Spleen (tissue), 7 donors: ENCODE results near the gene SLCO4A1.

Experiments
- CTCF ChIP-seq, 11 experiments: fragments of 200-600 bp in 7 of 11; fragments of 450-650 bp in 4 of 11; sonication (generic) in 4 of 11; IDR thresholded peaks in 8 of 11; conservative IDR thresholded peaks in 3 of 11; 1 replicate in 7 of 11; 2 replicates in 4 of 11; pipeline versions ENCODE4 v1.4.0 to v1.8.0; 2016 to 2021; ENCODE audit warnings: antibody characterized with exemption in 11 of 11, inconsistent platforms in 4 of 11, mild to moderate bottlenecking in 1 of 11
- POLR2A ChIP-seq, 3 donors: fragments of 450-650 bp; IDR thresholded peaks; one replicate each; pipeline ENCODE4 v1.5.1; 2017; ENCODE audit warnings: antibody characterized with exemption in 3 of 3, mild to moderate bottlenecking in 1 of 3
- POLR2AphosphoS5 ChIP-seq, 3 donors: sonication (generic); formaldehyde crosslinking; IDR thresholded peaks; one replicate each; pipeline ENCODE4 v1.5.1; 2017; ENCODE audit warnings: antibody characterized with exemption in 3 of 3
- donor health status: DM: no; HTN: no; CAD: no; lungs with moderate emphysema.
- donor health status: DM: no; HTN: no; CAD: no.
- donor health status: DM: no; HTN: no; CAD: no.

- TF ChIP-seq CTCF (IDR thresholded peaks at IDR 0.05 in 8 of 11, conservative IDR thresholded peaks at IDR 0.05 in 3 of 11), result no peak
- no peak for TF ChIP-seq POLR2A (IDR thresholded peaks at IDR 0.05)
- no peak for TF ChIP-seq POLR2AphosphoS5 (IDR thresholded peaks at IDR 0.05)
Measured at GRCh38 chr20:62649140-62649539, 6.8 kb downstream of the SLCO4A1 start.
